Measurements from ENCODE around the gene ATXN7.
A peak's percentile ranks its signal among the peaks of the same experiment; 100 is the strongest.

Gene ATXN7

DNA sequence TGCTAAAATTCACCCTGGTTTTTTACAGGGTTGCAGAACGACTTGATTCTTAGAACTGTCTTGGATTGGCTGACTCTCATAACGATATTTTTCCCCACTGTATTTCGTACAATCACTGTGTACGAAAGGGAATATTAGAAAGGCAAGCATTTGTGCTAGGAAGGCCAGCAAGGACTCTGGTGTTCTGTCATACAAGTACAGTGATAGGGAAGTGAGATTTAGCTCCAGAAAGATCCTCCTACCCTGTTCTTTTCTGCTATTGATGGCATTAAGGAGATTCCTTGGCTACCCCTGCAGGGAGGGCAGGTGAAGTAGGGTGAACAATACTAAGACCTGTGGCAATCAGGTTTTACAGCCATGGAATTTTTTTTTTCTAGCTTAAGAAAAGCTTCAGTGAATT is 102.3 kb downstream of the ATXN7 start:
- Mint-ChIP-seq H3K27ac (no peak overlapping the region), H3K4me1 (peaks cover 34% of the 10 kb centered on the region), H3K27me3 (no peaks in the 10 kb centered on the region), H3K4me3 (no peak overlapping the region), H3K36me3 (no peaks in the 10 kb centered on the region), H3K9me3 (no peaks in the 10 kb centered on the region)
- ATAC-seq (ENCODE audit: low read depth) (no peak), DNase-seq (ENCODE audit: low spot score in 2 of 2) (no peak)

DNA sequence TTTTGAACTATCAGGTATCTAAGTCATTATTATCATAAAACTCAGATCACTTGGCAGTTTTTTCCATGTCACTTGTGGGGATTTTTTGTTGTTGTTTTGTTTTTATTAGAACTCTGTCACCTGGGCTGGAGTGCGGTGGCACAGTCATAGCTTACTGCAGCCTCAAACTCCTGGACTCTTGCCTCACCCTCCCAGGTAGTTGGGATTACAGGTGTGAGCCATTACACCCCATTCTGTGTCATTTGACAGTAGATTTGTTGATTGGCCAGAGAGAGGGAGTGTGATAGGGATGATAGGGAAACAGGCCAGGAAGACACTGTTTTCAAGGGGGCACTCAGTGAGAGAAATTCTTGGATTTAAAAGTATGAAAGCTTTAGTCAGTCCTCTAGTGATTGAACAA is 103.2 kb downstream of the ATXN7 start:
- H3K4me3 Mint-ChIP-seq: no peak overlapping the region
- H3K27ac Mint-ChIP-seq: peak overlapping the region; percentile 8

DNA sequence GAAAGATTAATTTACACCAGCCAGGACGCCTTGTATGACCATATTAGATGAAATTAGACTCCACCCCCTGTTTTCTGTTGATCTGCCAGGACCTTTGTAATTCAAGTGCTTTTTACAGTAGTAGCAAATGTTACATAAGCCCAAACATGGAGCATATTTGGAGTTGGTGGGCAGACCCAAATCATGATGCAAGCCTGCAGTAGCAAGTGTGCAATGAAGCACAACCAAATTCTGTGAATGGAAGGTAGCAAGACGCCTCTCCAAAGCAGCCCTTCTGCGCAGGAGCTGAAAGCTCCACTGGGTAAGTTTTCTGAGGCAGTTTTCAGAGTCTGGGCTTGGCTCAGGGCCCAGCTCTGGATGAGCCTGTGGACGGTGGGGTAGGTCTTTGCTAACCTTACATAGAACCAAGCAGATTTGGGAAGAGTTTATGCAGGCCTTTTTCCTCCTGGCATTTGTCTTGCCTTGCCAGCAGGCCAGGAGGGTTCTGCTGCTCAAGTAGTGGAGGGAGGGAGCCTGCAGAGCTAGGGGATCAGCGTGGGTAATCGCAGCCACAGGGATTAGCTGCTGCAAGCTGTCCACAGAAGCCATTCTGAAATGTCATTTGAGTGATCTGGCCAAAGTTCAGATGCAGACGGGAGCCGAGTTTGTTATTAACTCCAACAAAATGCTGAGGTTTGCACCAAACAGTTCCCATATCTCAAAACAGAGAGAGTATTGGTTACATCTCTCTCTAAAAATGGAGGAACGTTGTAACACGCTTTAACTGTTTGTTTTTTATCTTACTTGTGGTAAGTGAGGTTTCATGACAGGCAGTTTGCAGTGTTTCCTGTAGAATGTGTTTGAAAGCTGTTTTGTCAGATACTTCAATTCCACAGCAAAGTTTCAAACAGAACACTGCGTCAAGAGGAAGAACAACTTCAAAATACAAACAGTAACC is 104.3 kb downstream of the ATXN7 start:
- no peak for DNase-seq (ENCODE audit: low spot score in 2 of 2)
- Mint-ChIP-seq H3K27ac (peak overlapping the region; percentile 89), H3K27me3 (no peaks in the 10 kb centered on the region), H3K36me3 (no peaks in the 10 kb centered on the region), H3K9me3 (no peaks in the 10 kb centered on the region), H3K4me3 (peak overlapping the region; percentile 77), H3K4me1 (peaks cover 38% of the 10 kb centered on the region)
- peak; percentile 61 for ATAC-seq (ENCODE audit: low read depth)

More for the DNA sequence above, 103.2 kb downstream of the ATXN7 start:
- H3K36me3 Mint-ChIP-seq: no peaks in the 10 kb centered on the region
- DNase-seq (ENCODE audit: low spot score in 2 of 2) (no peak), ATAC-seq (ENCODE audit: low read depth) (no peak)
- no peaks in the 10 kb centered on the region for H3K9me3 Mint-ChIP-seq
- no peaks in the 10 kb centered on the region for H3K27me3 Mint-ChIP-seq
- H3K4me1 Mint-ChIP-seq: peaks cover 36% of the 10 kb centered on the region

DNA sequence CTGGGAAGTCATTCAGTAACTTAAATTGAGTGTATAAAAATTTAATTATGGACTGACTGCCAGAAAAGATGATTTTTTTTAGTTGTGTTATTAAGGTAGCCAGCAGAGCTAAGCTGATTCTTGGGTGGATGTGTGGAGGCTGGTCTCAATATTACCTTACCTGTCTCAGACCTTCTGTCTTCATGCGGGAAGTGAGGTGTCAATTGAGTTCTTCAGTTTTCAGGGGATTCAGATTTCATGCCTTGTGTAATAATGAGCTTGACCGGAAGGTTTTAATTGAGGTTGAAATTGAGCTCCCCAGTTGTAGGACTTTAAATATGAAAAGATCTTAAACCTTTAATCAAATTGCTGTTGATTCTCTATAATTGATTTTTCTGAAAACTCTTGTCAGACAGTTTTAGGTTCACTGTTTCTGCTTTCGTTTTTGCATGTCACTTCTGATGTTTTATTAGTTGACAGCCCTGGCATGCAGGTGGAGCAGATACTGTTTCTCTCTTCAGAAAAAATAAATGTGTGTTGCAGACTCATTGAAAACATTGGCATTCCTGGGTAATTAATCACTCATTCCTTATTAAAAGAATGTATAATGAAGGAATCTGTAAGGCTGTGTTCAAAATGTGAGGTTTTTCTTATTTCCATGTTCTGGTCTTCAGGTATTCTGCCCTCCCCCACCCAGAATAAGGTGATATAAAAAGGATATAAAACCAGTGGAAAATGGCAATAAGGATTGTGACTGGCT is 105.1 kb downstream of the ATXN7 start:
- ATAC-seq (ENCODE audit: low read depth) (peak; percentile 32), DNase-seq (ENCODE audit: low spot score in 2 of 2) (no peak)
- peaks cover 38% of the 10 kb centered on the region for H3K4me1 Mint-ChIP-seq
- H3K9me3 Mint-ChIP-seq: no peaks in the 10 kb centered on the region
- peak overlapping the region; percentile 77 for H3K4me3 Mint-ChIP-seq
- H3K27ac Mint-ChIP-seq: peak overlapping the region; percentile 89
- no peaks in the 10 kb centered on the region for H3K27me3 Mint-ChIP-seq
- peaks cover 5% of the 10 kb centered on the region for H3K36me3 Mint-ChIP-seq

DNA sequence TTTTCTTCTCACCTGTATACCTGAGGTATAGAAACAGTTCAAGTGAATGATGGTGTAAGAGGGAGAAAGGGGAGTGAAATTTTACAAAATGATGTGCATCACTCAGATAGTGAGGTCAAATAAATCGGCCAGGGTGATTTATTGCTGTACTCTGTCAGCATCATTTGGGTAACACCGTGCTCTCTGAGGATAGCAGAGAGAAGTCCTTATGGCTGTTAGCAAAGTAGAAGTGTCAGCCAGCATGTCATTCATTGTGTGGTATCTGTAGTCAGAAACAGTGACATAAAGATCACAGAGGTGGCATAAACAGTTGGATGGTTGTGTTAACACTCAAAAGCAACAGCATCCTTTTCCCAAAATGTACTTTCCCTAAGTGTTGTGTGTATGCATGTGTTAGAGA is 106.2 kb downstream of the ATXN7 start:
- H3K27me3 Mint-ChIP-seq: no peaks in the 10 kb centered on the region
- H3K9me3 Mint-ChIP-seq: no peaks in the 10 kb centered on the region
- no peak overlapping the region for H3K4me3 Mint-ChIP-seq
- no peak overlapping the region for H3K27ac Mint-ChIP-seq
- H3K36me3 Mint-ChIP-seq: peaks cover 5% of the 10 kb centered on the region
- peaks cover 42% of the 10 kb centered on the region for H3K4me1 Mint-ChIP-seq
- DNase-seq (ENCODE audit: low spot score in 2 of 2) (no peak), ATAC-seq (ENCODE audit: low read depth) (no peak)

DNA sequence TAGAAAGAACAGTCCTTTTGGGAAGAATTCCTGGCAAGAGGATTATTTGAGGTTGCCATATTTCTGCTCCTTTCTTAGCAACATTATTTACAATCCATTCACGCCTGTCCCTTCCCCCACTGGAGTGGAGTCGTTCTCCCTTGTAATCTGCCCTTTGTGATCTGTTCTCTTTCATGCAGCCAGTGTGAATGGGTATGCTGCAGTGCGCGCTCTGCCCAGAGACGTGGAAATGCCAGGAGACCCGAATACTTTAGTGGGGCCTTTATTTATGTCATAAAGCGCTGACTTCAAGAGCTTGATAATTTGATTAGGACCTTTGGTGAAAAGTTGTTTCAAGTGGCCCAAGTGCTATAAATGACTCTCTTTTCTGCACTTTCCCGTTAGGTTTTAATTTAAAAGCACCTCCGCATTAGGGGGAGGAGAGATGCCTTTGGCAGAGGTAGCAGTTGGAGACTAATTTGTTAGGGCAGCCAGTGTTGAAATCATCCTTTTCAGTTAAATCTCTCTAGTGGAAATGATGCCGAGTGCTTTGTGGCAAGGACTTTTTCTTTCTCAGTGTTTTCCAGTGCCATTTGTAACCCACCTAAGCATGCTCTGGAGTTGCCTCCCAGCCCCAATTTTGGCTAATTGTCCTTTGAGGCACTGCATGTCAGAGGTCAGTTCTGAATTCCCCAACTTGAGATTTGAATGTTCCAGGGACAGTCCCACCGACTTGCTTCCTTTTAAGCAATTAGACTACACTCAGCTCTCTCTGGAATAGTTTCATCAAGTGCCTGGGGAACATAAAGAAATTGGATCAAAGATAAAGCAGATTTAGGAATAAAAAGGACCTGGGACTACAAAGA is 107.2 kb downstream of the ATXN7 start:
- no peaks in the 10 kb centered on the region for H3K9me3 Mint-ChIP-seq
- peaks cover 7% of the 10 kb centered on the region for H3K36me3 Mint-ChIP-seq
- H3K27ac Mint-ChIP-seq: peak overlapping the region; percentile 13
- no peaks in the 10 kb centered on the region for H3K27me3 Mint-ChIP-seq
- no peak for DNase-seq (ENCODE audit: low spot score in 2 of 2)
- no peak for ATAC-seq (ENCODE audit: low read depth)
- peaks cover 45% of the 10 kb centered on the region for H3K4me1 Mint-ChIP-seq
- H3K4me3 Mint-ChIP-seq: no peak overlapping the region

DNA sequence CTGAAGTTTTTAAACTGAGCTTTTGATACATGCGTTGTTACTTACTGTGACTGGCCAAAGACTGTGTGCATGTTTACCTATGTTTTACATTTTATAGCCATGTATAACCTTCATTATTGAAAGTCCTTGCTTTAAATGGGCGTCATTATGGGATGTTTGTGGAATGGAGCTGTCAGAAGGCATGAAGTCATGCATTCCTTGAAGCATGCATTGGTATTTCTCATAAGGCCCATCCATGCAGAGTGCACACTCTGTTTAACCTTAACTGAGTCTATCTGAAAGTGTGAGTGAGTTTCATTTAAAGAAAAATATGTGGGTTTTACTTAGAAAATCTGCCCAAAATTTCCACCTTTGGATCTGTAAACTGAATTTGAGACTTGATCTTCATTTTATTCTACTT is 108.5 kb downstream of the ATXN7 start:
- H3K4me3 Mint-ChIP-seq: no peak overlapping the region
- DNase-seq (ENCODE audit: low spot score in 2 of 2) (no peak), ATAC-seq (ENCODE audit: low read depth) (no peak)
- H3K27ac Mint-ChIP-seq: no peak overlapping the region
- peaks cover 7% of the 10 kb centered on the region for H3K36me3 Mint-ChIP-seq
- H3K9me3 Mint-ChIP-seq: no peaks in the 10 kb centered on the region
- H3K4me1 Mint-ChIP-seq: peaks cover 44% of the 10 kb centered on the region
- H3K27me3 Mint-ChIP-seq: no peaks in the 10 kb centered on the region

DNA sequence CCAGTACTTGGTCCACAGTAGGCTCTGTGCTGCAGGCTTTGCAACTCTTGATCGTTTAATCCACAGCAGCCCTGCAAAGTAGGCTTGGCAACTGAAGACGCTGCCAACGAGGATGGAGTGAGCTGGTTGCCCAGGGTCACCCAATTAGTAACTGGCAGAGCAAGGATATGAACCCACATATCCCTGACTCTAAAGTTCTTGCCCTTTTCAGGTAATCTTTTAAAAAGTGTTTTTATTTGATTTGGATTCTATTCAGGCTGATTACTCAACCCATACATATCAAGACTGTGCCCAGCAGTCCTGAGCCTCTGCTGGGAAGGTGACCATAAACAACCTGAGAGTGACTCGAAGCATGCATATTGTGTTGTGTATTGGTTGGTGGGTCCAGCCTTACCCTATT is 109.3 kb downstream of the ATXN7 start:
- no peak for ATAC-seq (ENCODE audit: low read depth)
- H3K27me3 Mint-ChIP-seq: no peaks in the 10 kb centered on the region
- no peak overlapping the region for H3K27ac Mint-ChIP-seq
- H3K36me3 Mint-ChIP-seq: peaks cover 9% of the 10 kb centered on the region
- no peak for DNase-seq (ENCODE audit: low spot score in 2 of 2)
- H3K9me3 Mint-ChIP-seq: no peaks in the 10 kb centered on the region
- H3K4me1 Mint-ChIP-seq: peaks cover 41% of the 10 kb centered on the region
- no peak overlapping the region for H3K4me3 Mint-ChIP-seq

DNA sequence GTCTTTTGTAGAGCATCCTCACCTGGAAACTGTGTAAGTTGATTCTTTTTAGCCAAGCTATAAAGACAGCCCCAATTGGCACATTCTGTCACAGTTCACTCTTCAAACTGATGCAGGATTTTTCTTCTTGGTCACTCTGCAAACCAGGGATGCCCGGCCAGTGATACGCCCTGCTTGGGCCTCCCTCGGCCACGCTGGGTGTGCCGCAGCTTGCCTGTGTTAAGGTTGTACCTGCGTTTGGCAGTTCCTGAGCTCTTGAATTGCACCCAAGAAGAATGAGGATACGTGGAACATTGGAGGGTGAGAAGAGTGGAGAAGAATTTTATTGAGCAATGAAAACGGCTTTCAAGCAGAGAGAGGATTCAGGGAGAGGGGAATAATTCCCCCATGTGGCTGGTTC is 109.7 kb downstream of the ATXN7 start:
- peak overlapping the region; percentile 21 for H3K27ac Mint-ChIP-seq
- no peak overlapping the region for H3K4me3 Mint-ChIP-seq
- H3K4me1 Mint-ChIP-seq: peaks cover 40% of the 10 kb centered on the region
- ATAC-seq (ENCODE audit: low read depth): no peak
- no peaks in the 10 kb centered on the region for H3K27me3 Mint-ChIP-seq
- no peaks in the 10 kb centered on the region for H3K9me3 Mint-ChIP-seq
- DNase-seq (ENCODE audit: low spot score in 2 of 2): no peak
- peaks cover 9% of the 10 kb centered on the region for H3K36me3 Mint-ChIP-seq

DNA sequence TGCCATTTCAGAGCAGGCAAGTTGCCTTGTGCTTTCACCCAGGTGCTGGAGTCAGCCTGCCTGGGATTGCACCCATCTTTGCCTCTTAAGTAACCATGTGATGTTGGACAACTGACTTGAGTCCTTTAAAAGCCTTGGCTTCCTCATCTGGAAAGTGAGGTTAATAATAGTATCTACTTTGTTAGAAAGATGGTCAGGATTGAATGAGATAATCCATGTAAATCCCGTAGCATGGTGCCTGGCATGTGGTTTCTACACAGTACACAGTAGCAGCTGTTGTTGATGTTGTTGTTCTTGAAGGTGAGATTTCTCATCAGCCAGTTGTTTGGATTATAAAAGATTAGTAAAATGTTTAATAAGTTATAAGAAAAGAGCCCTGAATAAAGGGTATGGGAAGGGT is 110.8 kb downstream of the ATXN7 start:
- Mint-ChIP-seq H3K27me3 (no peaks in the 10 kb centered on the region), H3K27ac (peak overlapping the region; percentile 12), H3K9me3 (no peaks in the 10 kb centered on the region), H3K4me3 (no peak overlapping the region), H3K4me1 (peaks cover 35% of the 10 kb centered on the region), H3K36me3 (peaks cover 12% of the 10 kb centered on the region)
- ATAC-seq (ENCODE audit: low read depth): no peak
- no peak for DNase-seq (ENCODE audit: low spot score in 2 of 2)

DNA sequence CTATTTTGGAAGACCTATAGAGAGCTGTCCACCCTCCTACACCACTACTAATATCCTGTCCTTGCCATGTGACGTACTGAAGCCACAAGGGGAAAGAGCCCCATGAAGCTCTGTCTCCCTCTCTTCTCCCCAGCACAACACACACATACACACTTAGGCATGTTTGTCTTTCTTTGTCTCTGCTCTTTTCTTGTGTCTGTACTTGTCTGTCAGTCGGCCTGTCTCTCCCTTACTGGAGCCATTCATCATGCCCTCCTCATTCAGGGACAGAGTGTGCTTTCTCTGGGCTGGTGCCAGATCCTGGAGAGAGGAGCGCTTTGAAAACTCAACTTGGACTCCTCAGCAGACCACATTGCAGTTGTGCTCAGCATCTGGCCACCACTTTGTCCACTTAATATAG is 112.1 kb downstream of the ATXN7 start:
- DNase-seq (ENCODE audit: low spot score in 2 of 2) (no peak), ATAC-seq (ENCODE audit: low read depth) (no peak)
- H3K4me3 Mint-ChIP-seq: no peak overlapping the region
- H3K4me1 Mint-ChIP-seq: peaks cover 26% of the 10 kb centered on the region
- H3K27ac Mint-ChIP-seq: no peak overlapping the region
- peaks cover 19% of the 10 kb centered on the region for H3K36me3 Mint-ChIP-seq
- no peaks in the 10 kb centered on the region for H3K9me3 Mint-ChIP-seq
- no peaks in the 10 kb centered on the region for H3K27me3 Mint-ChIP-seq

DNA sequence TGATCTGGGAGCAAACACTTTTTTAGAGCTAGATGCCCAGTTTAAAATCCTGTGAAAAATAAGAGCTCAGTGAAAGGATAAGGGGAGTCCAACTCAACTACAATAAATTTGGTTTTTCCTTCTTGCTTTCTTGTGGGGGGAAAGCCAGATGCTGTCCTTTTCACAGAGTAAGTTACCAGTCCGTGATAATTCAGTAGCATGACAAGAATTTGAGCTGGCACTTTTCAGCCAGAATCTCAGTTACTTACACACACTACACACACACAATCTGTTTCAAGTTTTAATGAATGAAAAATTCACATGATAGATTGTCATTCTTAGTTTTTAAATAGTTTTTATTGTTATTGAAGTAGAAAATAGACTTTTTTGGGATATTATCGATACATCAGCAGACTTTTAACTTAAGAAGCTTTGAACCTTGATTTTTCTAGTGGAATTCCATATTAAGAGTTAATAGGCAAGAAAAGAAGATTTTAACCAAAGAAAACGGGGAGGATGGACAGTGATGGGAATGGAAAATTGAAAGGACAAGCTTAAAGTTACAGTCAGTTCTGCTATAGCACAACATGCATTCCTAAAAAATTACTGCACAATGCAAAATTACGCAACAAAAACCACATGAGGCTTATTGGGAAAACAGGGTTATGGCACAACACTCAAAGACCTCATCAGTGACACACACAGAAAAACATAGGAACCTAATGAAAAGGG is 112.6 kb downstream of the ATXN7 start:
- peaks cover 22% of the 10 kb centered on the region for H3K4me1 Mint-ChIP-seq
- DNase-seq (ENCODE audit: low spot score in 2 of 2) (no peak), ATAC-seq (ENCODE audit: low read depth) (no peak)
- H3K27ac Mint-ChIP-seq: no peak overlapping the region
- no peak overlapping the region for H3K4me3 Mint-ChIP-seq
- peaks cover 21% of the 10 kb centered on the region for H3K36me3 Mint-ChIP-seq
- no peaks in the 10 kb centered on the region for H3K9me3 Mint-ChIP-seq
- no peaks in the 10 kb centered on the region for H3K27me3 Mint-ChIP-seq

DNA sequence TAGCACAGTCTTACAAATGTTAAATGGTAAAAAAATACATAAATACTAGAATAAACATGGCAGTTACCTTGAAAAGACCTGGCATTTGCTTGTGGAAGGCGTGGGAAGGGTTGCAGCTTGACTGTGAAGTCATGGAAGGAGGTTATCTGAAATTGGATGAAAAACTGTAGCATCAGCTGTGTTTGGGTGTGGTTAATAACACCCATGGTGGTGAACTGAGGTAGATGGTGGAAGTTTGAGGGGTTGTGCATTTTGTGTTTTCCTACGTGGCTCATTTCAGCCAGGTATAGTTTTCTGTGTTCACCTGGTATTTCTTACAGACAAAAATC is 113.2 kb downstream of the ATXN7 start:
- Mint-ChIP-seq H3K4me1 (peaks cover 22% of the 10 kb centered on the region), H3K27me3 (no peaks in the 10 kb centered on the region), H3K9me3 (no peaks in the 10 kb centered on the region), H3K27ac (no peak overlapping the region), H3K4me3 (no peak overlapping the region), H3K36me3 (peaks cover 21% of the 10 kb centered on the region)
- DNase-seq (ENCODE audit: low spot score in 2 of 2) (no peak), ATAC-seq (ENCODE audit: low read depth) (no peak)

Data from memory B cell (primary cell).